ENCODE measurements around the gene ADGRE2.

The ADGRE2 gene

GRCh38 chr19:14703833-14704232 lies 74.5 kb downstream of the ADGRE2 start:
- Histone ChIP-seq H3K4me1 (ENCODE audit: control insufficient read depth, insufficient read depth, low read length) (no peaks in the 10 kb centered on the region), H3K9me3 (ENCODE audit: control insufficient read depth, low read length) (no peaks in the 10 kb centered on the region), H3K36me3 (ENCODE audit: control insufficient read depth, insufficient read depth, low read length) (peaks cover 54% of the 10 kb centered on the region), H3K27me3 (ENCODE audit: control insufficient read depth, insufficient read depth, low read length, poor library complexity, severe bottlenecking) (no peaks in the 10 kb centered on the region), H3K27ac (ENCODE audit: insufficient read depth, low read depth, low read length, poor library complexity, severe bottlenecking) (no peak overlapping the region), H3K4me3 (ENCODE audit: insufficient read depth, low read depth, low read length) (no peak overlapping the region)
- WGBS, 2 experiments = 92 to 93% methylated on average over 6 of the region's 6 CpGs

GRCh38 chr19:14700711-14701375 lies 77.5 kb downstream of the ADGRE2 start:
- Histone ChIP-seq H3K27me3 (ENCODE audit: control insufficient read depth, insufficient read depth, low read length, poor library complexity, severe bottlenecking) (no peaks in the 10 kb centered on the region), H3K4me3 (ENCODE audit: insufficient read depth, low read depth, low read length) (no peak overlapping the region), H3K36me3 (ENCODE audit: control insufficient read depth, insufficient read depth, low read length) (peaks cover 52% of the 10 kb centered on the region), H3K4me1 (ENCODE audit: control insufficient read depth, insufficient read depth, low read length) (no peaks in the 10 kb centered on the region), H3K9me3 (ENCODE audit: control insufficient read depth, low read length) (no peaks in the 10 kb centered on the region), H3K27ac (ENCODE audit: insufficient read depth, low read depth, low read length, poor library complexity, severe bottlenecking) (no peak overlapping the region)
- WGBS, 2 experiments = 90 to 95% methylated on average over 9 of the region's 9 CpGs

- no peaks in the 10 kb centered on the region for H3K4me1 ChIP-seq (ENCODE audit: control insufficient read depth, insufficient read depth, low read length)
- H3K4me3 ChIP-seq (ENCODE audit: insufficient read depth, low read depth, low read length) = no peak overlapping the region
- H3K27ac ChIP-seq (ENCODE audit: insufficient read depth, low read depth, low read length, poor library complexity, severe bottlenecking) = no peak overlapping the region
- H3K36me3 ChIP-seq (ENCODE audit: control insufficient read depth, insufficient read depth, low read length) = peaks cover 46% of the 10 kb centered on the region
- H3K27me3 ChIP-seq (ENCODE audit: control insufficient read depth, insufficient read depth, low read length, poor library complexity, severe bottlenecking) = no peaks in the 10 kb centered on the region
- no peaks in the 10 kb centered on the region for H3K9me3 ChIP-seq (ENCODE audit: control insufficient read depth, low read length)
- 93 to 97% methylated on average over 8 of the region's 8 CpGs for WGBS, 2 experiments
Measured at GRCh38 chr19:14699641-14700040, 78.7 kb downstream of the ADGRE2 start.

GRCh38 chr19:14695471-14695870 lies 82.9 kb downstream of the ADGRE2 start:
- no peak overlapping the region for H3K4me3 ChIP-seq (ENCODE audit: insufficient read depth, low read depth, low read length)
- no peaks in the 10 kb centered on the region for H3K4me1 ChIP-seq (ENCODE audit: control insufficient read depth, insufficient read depth, low read length)
- no peaks in the 10 kb centered on the region for H3K9me3 ChIP-seq (ENCODE audit: control insufficient read depth, low read length)
- H3K36me3 ChIP-seq (ENCODE audit: control insufficient read depth, insufficient read depth, low read length) = peaks cover 22% of the 10 kb centered on the region
- no peaks in the 10 kb centered on the region for H3K27me3 ChIP-seq (ENCODE audit: control insufficient read depth, insufficient read depth, low read length, poor library complexity, severe bottlenecking)
- WGBS, 2 experiments = 86 to 96% methylated on average over 5 of the region's 5 CpGs
- H3K27ac ChIP-seq (ENCODE audit: insufficient read depth, low read depth, low read length, poor library complexity, severe bottlenecking) = no peak overlapping the region

- H3K27me3 ChIP-seq (ENCODE audit: control insufficient read depth, insufficient read depth, low read length, poor library complexity, severe bottlenecking) = no peaks in the 10 kb centered on the region
- H3K4me1 ChIP-seq (ENCODE audit: control insufficient read depth, insufficient read depth, low read length) = no peaks in the 10 kb centered on the region
- WGBS, 2 experiments = 94 to 97% methylated on average over 13 of the region's 13 CpGs
- no peaks in the 10 kb centered on the region for H3K9me3 ChIP-seq (ENCODE audit: control insufficient read depth, low read length)
- H3K36me3 ChIP-seq (ENCODE audit: control insufficient read depth, insufficient read depth, low read length) = peaks cover 16% of the 10 kb centered on the region
- H3K4me3 ChIP-seq (ENCODE audit: insufficient read depth, low read depth, low read length) = no peak overlapping the region
- H3K27ac ChIP-seq (ENCODE audit: insufficient read depth, low read depth, low read length, poor library complexity, severe bottlenecking) = no peak overlapping the region
Measured at GRCh38 chr19:14694641-14695266, 83.6 kb downstream of the ADGRE2 start.

GRCh38 chr19:14689598-14690503 lies 88.5 kb downstream of the ADGRE2 start, which contains the start of gene ZNF333:
ZNF333 (plus strand) TSS chr19:14690048; CDS start chr19:14693492, 3,444 bp downstream.
- Histone ChIP-seq H3K36me3 (ENCODE audit: control insufficient read depth, insufficient read depth, low read length) (no peaks in the 10 kb centered on the region), H3K9me3 (ENCODE audit: control insufficient read depth, low read length) (no peaks in the 10 kb centered on the region), H3K27me3 (ENCODE audit: control insufficient read depth, insufficient read depth, low read length, poor library complexity, severe bottlenecking) (no peaks in the 10 kb centered on the region), H3K4me3 (ENCODE audit: insufficient read depth, low read depth, low read length) (peak within 1 kb of the TSS; percentile 88), H3K27ac (ENCODE audit: insufficient read depth, low read depth, low read length, poor library complexity, severe bottlenecking) (peak within 1 kb of the TSS; percentile 76), H3K4me1 (ENCODE audit: control insufficient read depth, insufficient read depth, low read length) (no peaks in the 10 kb centered on the region)
- WGBS, 2 experiments = 0 to 1% methylated on average over 65 to 66 of the region's 66 CpGs

- 15 to 25% methylated on average over 2 of the region's 3 CpGs for WGBS, 2 experiments
- no peaks in the 10 kb centered on the region for H3K36me3 ChIP-seq (ENCODE audit: control insufficient read depth, insufficient read depth, low read length)
- H3K9me3 ChIP-seq (ENCODE audit: control insufficient read depth, low read length) = no peaks in the 10 kb centered on the region
Measured at GRCh38 chr19:14686411-14686810, 91.9 kb downstream of the ADGRE2 start.

GRCh38 chr19:14683439-14683838 lies 94.9 kb downstream of the ADGRE2 start:
- no peaks in the 10 kb centered on the region for H3K27me3 ChIP-seq (ENCODE audit: control insufficient read depth, insufficient read depth, low read length, poor library complexity, severe bottlenecking)
- H3K9me3 ChIP-seq (ENCODE audit: control insufficient read depth, low read length) = no peaks in the 10 kb centered on the region
- no peaks in the 10 kb centered on the region for H3K36me3 ChIP-seq (ENCODE audit: control insufficient read depth, insufficient read depth, low read length)
- H3K27ac ChIP-seq (ENCODE audit: insufficient read depth, low read depth, low read length, poor library complexity, severe bottlenecking) = no peak overlapping the region
- H3K4me1 ChIP-seq (ENCODE audit: control insufficient read depth, insufficient read depth, low read length) = no peaks in the 10 kb centered on the region
- WGBS, 2 experiments = 53 to 56% methylated on average over 3 of the region's 3 CpGs
- H3K4me3 ChIP-seq (ENCODE audit: insufficient read depth, low read depth, low read length) = no peak overlapping the region

More at GRCh38 chr19:14686411-14686810, 91.9 kb downstream of the ADGRE2 start:
- Histone ChIP-seq H3K4me3 (ENCODE audit: insufficient read depth, low read depth, low read length) (no peak overlapping the region), H3K27me3 (ENCODE audit: control insufficient read depth, insufficient read depth, low read length, poor library complexity, severe bottlenecking) (no peaks in the 10 kb centered on the region), H3K27ac (ENCODE audit: insufficient read depth, low read depth, low read length, poor library complexity, severe bottlenecking) (no peak overlapping the region), H3K4me1 (ENCODE audit: control insufficient read depth, insufficient read depth, low read length) (no peaks in the 10 kb centered on the region)

Measured in ectodermal cell (in vitro differentiated cells).